HG02884 (cell line): ENCODE measurements around the gene LPAR5.
"Not testable (repeated sequence)": the region's sequence is repeated elsewhere in the genome, so short reads cannot be mapped to it uniquely, and the experiment has no call there.

Experiments
- ATAC-seq: cut with Tn5 transposase; IDR thresholded peaks from one replicate; pipeline ENCODE4 v1.9.1; 2021; ENCODE audit warnings: mild to moderate bottlenecking, moderate library complexity; ENCODE audit not compliant: unreplicated experiment

Gene LPAR5

GRCh38 chr12:6607751-6608591 is 27.8 kb downstream of the LPAR5 start:
- ATAC-seq: no peak

- no peak for ATAC-seq
Observed at GRCh38 chr12:6606331-6607131, 29.2 kb downstream of the LPAR5 start.

GRCh38 chr12:6605421-6606330 is 30.1 kb downstream of the LPAR5 start:
- ATAC-seq: no peak

- ATAC-seq: no peak
Observed at GRCh38 chr12:6604259-6605029, 31.3 kb downstream of the LPAR5 start.

DNA sequence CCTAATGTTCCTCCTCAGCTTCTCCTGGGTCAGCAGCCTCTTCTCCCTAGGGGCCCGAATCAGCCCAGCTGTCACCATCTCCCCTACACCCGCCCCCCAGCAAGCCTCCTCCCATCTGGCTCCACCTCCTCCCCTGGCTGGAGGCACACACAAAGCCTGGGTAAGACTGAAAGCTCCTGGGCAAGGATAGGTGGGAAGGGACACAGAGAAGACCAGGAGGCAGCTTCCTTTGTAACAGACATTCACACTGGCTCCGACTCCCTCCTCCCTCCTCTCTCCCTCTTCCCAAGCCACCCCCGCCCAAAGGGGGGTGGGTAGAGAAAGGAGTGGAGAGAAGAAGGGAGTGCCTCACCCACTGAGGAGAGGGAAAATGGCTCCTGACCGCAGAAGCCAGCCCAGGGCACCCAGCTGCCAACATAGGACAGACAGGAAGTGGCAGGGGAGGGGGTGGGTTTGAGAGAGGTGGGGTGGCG is 32.6 kb downstream of the LPAR5 start:
- ATAC-seq: no peak

DNA sequence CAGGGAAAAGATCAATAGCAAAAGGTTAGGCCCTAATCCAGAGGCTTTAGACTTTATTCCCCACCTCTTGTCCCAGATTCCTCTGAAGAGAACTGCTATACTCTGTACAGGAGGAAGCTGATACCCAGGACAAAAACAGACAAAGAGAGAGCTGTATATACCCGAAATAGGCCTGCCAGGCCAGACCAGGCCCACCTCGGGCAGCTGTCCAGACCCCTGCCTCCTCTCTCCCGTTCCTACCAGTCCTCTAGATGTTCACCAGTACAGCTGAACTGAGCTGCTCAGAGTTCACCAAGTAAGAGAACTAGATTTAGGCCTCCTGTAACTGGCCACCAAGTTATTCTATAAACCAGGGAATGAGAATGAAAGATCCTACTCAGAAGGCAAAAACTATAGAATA is 33.2 kb downstream of the LPAR5 start:
- ATAC-seq: no peak

DNA sequence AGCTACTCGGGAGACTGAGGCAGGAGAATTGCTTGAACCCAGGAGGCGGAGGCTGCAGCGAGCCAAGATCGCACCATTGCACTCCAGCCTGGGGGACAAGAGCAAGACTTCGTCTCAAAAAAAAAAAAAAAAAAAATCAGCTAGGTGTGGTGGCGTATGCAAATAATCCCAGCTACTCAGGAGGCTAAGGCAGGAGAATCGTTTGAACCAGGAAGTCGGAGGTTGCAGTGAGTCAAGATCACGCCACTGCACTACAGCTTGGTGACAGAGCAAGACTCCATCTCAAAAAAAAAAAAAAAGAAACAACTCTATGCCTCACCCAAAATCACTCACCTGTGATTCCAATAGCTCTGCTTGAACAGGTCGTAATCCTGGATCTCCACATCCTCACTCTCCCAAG is 40.1 kb downstream of the LPAR5 start:
- ATAC-seq: not testable (repeated sequence)

GRCh38 chr12:6592087-6592486 is 43.7 kb downstream of the LPAR5 start:
- no peak for ATAC-seq

GRCh38 chr12:6586569-6586968 is 49.2 kb downstream of the LPAR5 start:
- ATAC-seq: not testable (repeated sequence)

GRCh38 chr12:6584293-6584692 is 51.5 kb downstream of the LPAR5 start:
- ATAC-seq: no peak

DNA sequence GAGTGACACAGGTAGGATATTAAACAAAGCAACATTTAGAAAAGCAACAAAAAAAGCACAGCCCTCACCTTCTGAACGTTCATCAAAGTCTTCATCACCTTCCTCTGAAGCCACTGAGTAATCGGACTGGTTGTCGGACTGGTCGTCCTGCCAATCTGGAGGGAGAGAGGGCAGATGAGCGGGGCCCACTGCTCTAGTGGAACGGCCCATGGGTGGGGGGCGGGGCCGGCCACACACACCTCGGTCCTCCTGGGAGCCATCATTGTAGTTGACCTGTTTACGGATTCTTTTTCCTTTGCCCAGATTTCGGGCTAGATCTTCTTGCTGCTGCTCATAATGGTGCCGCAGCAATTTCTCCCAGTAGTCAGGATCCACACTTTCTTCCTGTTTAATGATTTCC is 52.8 kb downstream of the LPAR5 start:
- no peak for ATAC-seq

GRCh38 chr12:6582196-6582595 is 53.6 kb downstream of the LPAR5 start:
- ATAC-seq: no peak

DNA sequence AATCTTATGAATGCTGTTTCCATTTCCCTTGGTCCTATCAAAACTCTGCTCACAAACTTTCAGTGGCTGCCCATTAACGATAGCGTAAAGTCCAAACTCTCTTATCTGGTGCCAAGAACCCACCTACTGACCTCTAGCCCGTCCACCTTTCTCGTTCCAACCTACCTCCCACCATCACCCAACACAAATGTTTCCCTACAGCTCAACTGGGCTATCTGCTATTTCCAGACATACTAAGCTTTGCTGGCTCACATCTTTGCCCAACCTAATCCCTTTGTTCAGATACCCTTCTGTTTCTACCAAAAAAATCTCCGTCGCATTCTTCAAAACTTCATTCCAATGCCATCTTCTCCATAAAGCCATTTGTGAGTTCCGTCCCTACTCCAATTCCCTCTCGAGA is 60.1 kb downstream of the LPAR5 start:
- no peak for ATAC-seq

DNA sequence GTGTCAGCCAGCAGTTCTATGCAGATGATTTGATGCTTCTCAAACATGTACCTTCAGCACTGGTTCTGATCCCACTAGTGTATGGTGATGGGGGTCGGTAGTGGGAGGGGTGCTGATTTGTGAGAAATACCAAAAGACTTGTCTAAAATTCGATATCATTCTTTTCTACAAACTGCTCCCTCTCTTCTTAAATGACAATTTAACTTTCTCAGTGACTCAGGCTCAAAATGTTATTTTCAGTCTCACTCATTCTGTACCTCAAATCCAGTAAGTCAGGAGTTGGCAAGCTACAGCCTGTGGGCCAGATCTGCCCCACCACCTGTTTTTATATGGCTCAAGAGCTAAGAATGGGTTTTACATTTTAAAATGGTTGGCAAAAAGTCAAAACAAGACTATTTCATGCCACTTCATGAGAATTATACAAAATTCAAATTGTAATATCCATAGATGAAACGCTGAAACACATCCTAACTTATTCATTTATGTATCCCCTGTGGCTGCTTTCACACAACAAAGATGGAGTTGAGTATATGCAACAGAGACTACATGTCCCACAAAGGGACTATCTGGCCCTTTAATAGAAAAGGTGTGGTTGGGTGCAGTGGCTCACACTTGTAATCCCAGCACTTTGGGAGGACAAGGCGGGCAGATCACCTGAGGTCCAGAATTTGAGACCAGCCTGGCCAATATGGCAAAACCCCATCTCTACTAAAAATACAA is 61.0 kb downstream of the LPAR5 start:
- ATAC-seq: no peak

GRCh38 chr12:6573001-6573400 is 62.8 kb downstream of the LPAR5 start:
- no peak for ATAC-seq

DNA sequence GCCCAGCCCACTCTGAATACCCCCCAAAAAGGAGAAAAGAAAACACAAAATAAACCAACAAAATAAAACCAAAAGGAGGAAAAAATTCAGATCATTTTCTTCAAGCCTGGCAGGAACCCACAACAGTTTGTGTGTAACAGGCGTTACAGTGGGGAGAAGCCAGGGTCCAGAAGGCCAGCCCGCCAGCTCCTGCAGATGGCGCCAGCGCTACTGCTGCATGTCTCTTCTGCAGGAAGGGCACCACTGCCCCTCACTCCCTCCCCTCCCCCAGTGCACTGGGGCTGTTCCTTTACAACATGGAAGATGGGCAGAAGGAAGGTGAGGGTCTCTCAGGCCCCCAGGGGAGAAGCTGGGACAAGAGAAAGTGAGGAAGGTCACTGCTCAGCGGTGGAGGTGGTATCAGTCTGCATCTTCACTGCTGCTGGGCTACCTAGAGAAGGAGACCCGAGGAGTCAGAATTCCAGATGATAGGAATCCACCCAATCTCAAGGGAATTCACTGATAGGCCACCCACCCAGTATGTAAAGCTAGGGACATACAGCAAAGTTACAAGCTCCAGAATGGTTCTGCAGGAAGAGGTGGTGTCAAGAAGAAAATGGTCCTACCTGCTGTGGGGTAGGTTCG is 65.4 kb downstream of the LPAR5 start:
- ATAC-seq: no peak

GRCh38 chr12:6569786-6570185 is 66.0 kb downstream of the LPAR5 start:
- no peak for ATAC-seq

GRCh38 chr12:6569312-6569711 is 66.4 kb downstream of the LPAR5 start:
- ATAC-seq: no peak
